ENCODE measurements around the gene RIPOR1.

The RIPOR1 gene

GRCh38 chr16:67580202-67580601 lies 51.6 kb downstream of the RIPOR1 start:
- TF ChIP-seq CTCF (IDR thresholded peaks at IDR 0.05; ENCODE audit: low read depth, low read length) = no peak
- in situ Hi-C loops (cut with HindIII; ENCODE audit: low sequenced_read_pairs) = no loop called here
- DNase-seq (ENCODE audit: low read depth, low spot score) = no peak
- no peak overlapping the region for H3K4me3 ChIP-seq (ENCODE audit: low read depth, low read length)

- no peak for TF ChIP-seq CTCF (IDR thresholded peaks at IDR 0.05; ENCODE audit: low read depth, low read length)
- in situ Hi-C loops (cut with HindIII; ENCODE audit: low sequenced_read_pairs) = no loop called here
- H3K4me3 ChIP-seq (ENCODE audit: low read depth, low read length) = no peak overlapping the region
- peak; percentile 44 for DNase-seq (ENCODE audit: low read depth, low spot score)
These were observed 64.7 kb downstream of the RIPOR1 start for GRCh38 chr16:67593288-67593687.

GRCh38 chr16:67593701-67594100 lies 65.1 kb downstream of the RIPOR1 start:
- in situ Hi-C loops (cut with HindIII; ENCODE audit: low sequenced_read_pairs) = no loop called here
- no peak for TF ChIP-seq CTCF (IDR thresholded peaks at IDR 0.05; ENCODE audit: low read depth, low read length)
- no peak overlapping the region for H3K4me3 ChIP-seq (ENCODE audit: low read depth, low read length)
- DNase-seq (ENCODE audit: low read depth, low spot score) = no peak

GRCh38 chr16:67594256-67594915 lies 65.8 kb downstream of the RIPOR1 start:
- no peak for DNase-seq (ENCODE audit: low read depth, low spot score)
- no peak for TF ChIP-seq CTCF (IDR thresholded peaks at IDR 0.05; ENCODE audit: low read depth, low read length)
- no peak overlapping the region for H3K4me3 ChIP-seq (ENCODE audit: low read depth, low read length)
- in situ Hi-C loops (cut with HindIII; ENCODE audit: low sequenced_read_pairs) = no loop called here

GRCh38 chr16:67594956-67595355 lies 66.3 kb downstream of the RIPOR1 start:
- TF ChIP-seq CTCF (IDR thresholded peaks at IDR 0.05; ENCODE audit: low read depth, low read length) = no peak
- peak; percentile 77 for DNase-seq (ENCODE audit: low read depth, low spot score)
- no peak overlapping the region for H3K4me3 ChIP-seq (ENCODE audit: low read depth, low read length)
- in situ Hi-C loops (cut with HindIII; ENCODE audit: low sequenced_read_pairs) = no loop called here

Measured in astrocyte of the spinal cord (primary cell).